ENCODE measurements around the gene IGFBP2. TPM values are rescaled to one million over a fixed set of nuclear protein-coding genes. Genes with fewer than 3 reads are reported as not detected.

The IGFBP2 gene
- total and polyA plus RNA-seq, 2 of the 13 experiments (the other 11 are each of a cell fraction or from before 2014, with no cell fraction given) = 2.0 to 5.8 TPM

GRCh38 chr2:216636551-216637450, 3.6 kb downstream of the IGFBP2 start (continued):
- 0 out of 2 replicates have a peak, but pooled peaks have one; percentile 40 for TF ChIP-seq ZNF574 (CRISPR knock-in tag; IDR thresholded peaks at IDR 0.05)
- no peak for TF ChIP-seq ZEB1 (IDR thresholded peaks at IDR 0.05; ENCODE audit: insufficient replicate concordance, low read depth)
- TF ChIP-seq ZNF563 (CRISPR knock-in tag; IDR thresholded peaks at IDR 0.05) = no peak
- no peak for TF ChIP-seq ZHX2 (IDR thresholded peaks at IDR 0.05; ENCODE audit: low read depth)
- TF ChIP-seq ZHX2 (CRISPR knock-in tag; IDR thresholded peaks at IDR 0.05; ENCODE audit: borderline replicate concordance) = no peak
- 0 out of 2 replicates have a peak, but pooled peaks have one; percentile 13 for TF ChIP-seq MEF2D (CRISPR knock-in tag; IDR thresholded peaks at IDR 0.05)
- TF ChIP-seq GPN1 (CRISPR knock-in tag; IDR thresholded peaks at IDR 0.05; ENCODE audit: borderline replicate concordance) = no peak
- TF ChIP-seq JDP2 (CRISPR knock-in tag; IDR thresholded peaks at IDR 0.05; ENCODE audit: borderline replicate concordance) = no peak
- peak; percentile 21; the same call in 1 of the 2 replicates for TF ChIP-seq BCL6 (CRISPR knock-in tag; IDR thresholded peaks at IDR 0.05)
- no peak for TF ChIP-seq MAFG (CRISPR knock-in tag; IDR thresholded peaks at IDR 0.05)
- no peak for TF ChIP-seq KLF16 (CRISPR knock-in tag; IDR thresholded peaks at IDR 0.05)
- no peak for TF ChIP-seq GMEB2 (CRISPR knock-in tag; IDR thresholded peaks at IDR 0.05; ENCODE audit: low read depth)
- TF ChIP-seq BRD4 (CRISPR knock-in tag; IDR thresholded peaks at IDR 0.05) = no peak
- no peak for TF ChIP-seq ZNF264 (CRISPR knock-in tag; IDR thresholded peaks at IDR 0.05)
- TF ChIP-seq JUND (CRISPR knock-in tag; IDR thresholded peaks at IDR 0.05) = no peak
- TF ChIP-seq NFE2L1 (CRISPR knock-in tag; IDR thresholded peaks at IDR 0.05; ENCODE audit: borderline replicate concordance) = no peak
- no peak for TF ChIP-seq CBX2 (IDR thresholded peaks at IDR 0.05; ENCODE audit: low read depth, low read length)
- TF ChIP-seq CBX2 (CRISPR knock-in tag; IDR thresholded peaks at IDR 0.05; ENCODE audit: low read depth) = no peak
- no peak for TF ChIP-seq KMT2A (CRISPR knock-in tag; IDR thresholded peaks at IDR 0.05)
- TF ChIP-seq ZNF615 (CRISPR knock-in tag; IDR thresholded peaks at IDR 0.05; ENCODE audit: borderline replicate concordance) = no peak
